GM12878 (cell line): ENCODE data around the gene ITGA8. TPM values are rescaled to one million over a fixed set of nuclear protein-coding genes. Genes with fewer than 3 reads are reported as not detected.
"Not testable (repeated sequence)": the region's sequence is repeated elsewhere in the genome, so short reads cannot be mapped to it uniquely, and the experiment has no call there.

Experiments used
- ATAC-seq: fragments of 200-7000 bp; cut with Tn5 transposase; 3 replicates; pipeline ENCODE4 v1.9.1; 2020; ENCODE audit warnings: mild to moderate bottlenecking, moderate library complexity
- BruUV-seq: library from RNA; stranded (reverse); fragments of 400-500 nt; replicated peaks from 2 replicates; lab custom pipeline; 2021; lab: Mats Ljungman, UMichigan
- CTCF ChIA-PET: fragments of 300-600 bp; sonication (Branson Sonifier 250); formaldehyde crosslinking; extraction: SDS; loops from one replicate; lab custom pipeline; 2021; ENCODE audit warnings: inconsistent platforms; lab: Yijun Ruan, JAX
- POLR2A ChIA-PET: fragments of 350-600 bp; formaldehyde crosslinking; extraction: SDS; loops from one replicate; lab custom pipeline; 2021; ENCODE audit warnings: inconsistent platforms; lab: Charles Lee
- RAD21 ChIA-PET: fragments of 300-600 bp; sonication (Branson Sonifier 250); formaldehyde crosslinking; loops from one replicate; lab custom pipeline; 2023; ENCODE audit warnings: antibody characterized with exemption; ENCODE audit not compliant: unreplicated experiment; lab: Charles Lee
- SMC1A ChIA-PET: fragments of 300-600 bp; sonication (Branson Sonifier 250); formaldehyde crosslinking; loops from one replicate; lab custom pipeline; 2023; ENCODE audit not compliant: unreplicated experiment, uncharacterized antibody; lab: Charles Lee
- DNase-seq: peaks from one replicate; pipeline ENCODE4 v3.0.0-alpha.2; 2011; ENCODE audit warnings: low read depth, low spot score
- FAIRE-seq: peaks from 3 replicates; lab custom pipeline; 2011; peaks lifted over from hg19 to GRCh38; lab: Jason Lieb, UNC
- H2AFZ ChIP-seq: 2 replicates; pipeline ENCODE4 v1.6.0; 2011; ENCODE audit warnings: low read depth, low read length, control low read depth; ENCODE audit not compliant: control insufficient read depth
- H3K27ac ChIP-seq: 2 replicates; pipeline ENCODE4 v1.5.1; 2011; ENCODE audit warnings: control low read depth; ENCODE audit not compliant: control insufficient read depth, insufficient read depth
- H3K27me3 ChIP-seq, 2 experiments: replicated peaks in 1 of 2; 2 replicates each; pipeline versions ENCODE4 v1.6.0 to v1.6.1; 2011; ENCODE audit warnings: low read length in 1 of 2; ENCODE audit not compliant: control insufficient read depth in 2 of 2, insufficient read depth in 2 of 2
- H3K36me3 ChIP-seq, 2 experiments: 2 replicates each; pipeline ENCODE4 v1.5.1; 2011; ENCODE audit warnings: low read length in 1 of 2; ENCODE audit not compliant: control insufficient read depth in 2 of 2, insufficient read depth in 2 of 2
- H3K4me1 ChIP-seq: 2 replicates; pipeline ENCODE4 v1.6.1; 2011; ENCODE audit warnings: mild to moderate bottlenecking, low read length, moderate library complexity, mixed read lengths; ENCODE audit not compliant: control insufficient read depth, insufficient read depth
- H3K4me2 ChIP-seq: 2 replicates; pipeline ENCODE4 v1.6.0; 2011; ENCODE audit warnings: control low read depth; ENCODE audit not compliant: control insufficient read depth, insufficient read depth
- H3K4me3 ChIP-seq: fragments of 200-600 bp; sonication (generic); 2 replicates; pipeline ENCODE4 v1.5.1; 2016
- H3K79me2 ChIP-seq: 2 replicates; pipeline ENCODE4 v1.6.0; 2011; ENCODE audit warnings: low read length; ENCODE audit not compliant: control insufficient read depth, insufficient read depth
- H3K9ac ChIP-seq: 2 replicates; pipeline ENCODE4 v1.8.0; 2011; ENCODE audit warnings: low read length, control low read depth, mixed read lengths; ENCODE audit not compliant: control insufficient read depth, insufficient read depth
- H3K9me3 ChIP-seq: replicated peaks from 3 replicates; pipeline ENCODE4 v1.5.1; 2011; ENCODE audit warnings: mild to moderate bottlenecking, low read length; ENCODE audit not compliant: control insufficient read depth, insufficient read depth
- H4K20me1 ChIP-seq: 2 replicates; pipeline ENCODE4 v1.6.0; 2011; ENCODE audit not compliant: control insufficient read depth, insufficient read depth
- DPF2 ChIP-seq: fragments of 450-650 bp; IDR thresholded peaks from 2 replicates; pipeline ENCODE4 v1.6.1; 2017; ENCODE audit warnings: mild to moderate bottlenecking
- ETV6 ChIP-seq, 2 experiments: fragments of 450-650 bp in 1 of 2; IDR thresholded peaks in 1 of 2; conservative IDR thresholded peaks in 1 of 2; 2 replicates each; pipeline ENCODE4 v1.6.1; 2014; ENCODE audit warnings: antibody characterized with exemption in 1 of 2, borderline replicate concordance in 1 of 2, low read depth in 1 of 2, mild to moderate bottlenecking in 1 of 2, moderate library complexity in 1 of 2
- IKZF2 ChIP-seq, 2 experiments: fragments of 450-650 bp; IDR thresholded peaks; 2 replicates each; pipeline ENCODE4 v1.6.1; 2017; ENCODE audit warnings: mild to moderate bottlenecking in 2 of 2, moderate library complexity in 2 of 2
- MEF2A ChIP-seq: IDR thresholded peaks from 2 replicates; pipeline ENCODE4 v1.6.1; 2011; ENCODE audit warnings: low read depth, mild to moderate bottlenecking, low read length, moderate library complexity; ENCODE audit not compliant: insufficient read depth
- MTA3 ChIP-seq: IDR thresholded peaks from 2 replicates; pipeline ENCODE4 v1.6.1; 2012; ENCODE audit warnings: low read length, inconsistent platforms, borderline replicate concordance
- SP1 ChIP-seq: IDR thresholded peaks from one replicate; pipeline ENCODE4 v1.6.1; 2011; ENCODE audit warnings: low read depth, low read length
- YBX1 ChIP-seq: fragments of 450-650 bp; IDR thresholded peaks from 2 replicates; pipeline ENCODE4 v1.6.1; 2016; ENCODE audit warnings: antibody characterized with exemption
- WGBS: methylation state at CpG from one replicate; pipeline ENCODE4 v1.1.6; 2016; ENCODE audit warnings: low lambda C conversion rate; ENCODE audit not compliant: insufficient replicate concordance, insufficient coverage; ENCODE audit errors: missing lambda C conversion rate; 5-methylcytosine and 5-hydroxymethylcytosine counted together
- in situ Hi-C: fragments of 300-500 bp; cut with MboI; formaldehyde crosslinking; loops from 9 replicates; pipeline ENCODE4 v1.14.3; 2018; ENCODE audit warnings: mixed read lengths
- intact Hi-C: fragments of 100-400 bp; cut with micrococcal nuclease; formaldehyde crosslinking; loops from one replicate; pipeline ENCODE4 v1.14.2; 2022; ENCODE audit not compliant: unreplicated experiment
- polyA plus RNA-seq, 11 experiments: library from polyadenylated mRNA; depleted of rRNA in 4 of 11; unstranded in 6 of 11; stranded (reverse) in 5 of 11; fragments of >200 nt; fragmentation: Nextera tagmentation in 4 of 11; fragmentation: Illumina TruSeq in 1 of 11; extraction: Ambion mirVana in 4 of 11; extraction: Trizol in 1 of 11; gene quantifications; 1 replicate in 1 of 11; 2 replicates in 10 of 11; pipeline versions ENCODE4 v1.2.1 to v1.2.3, GENCODE V29; 2011 to 2016; ENCODE audit warnings: inconsistent platforms in 2 of 11, missing spikeins in 2 of 11, low read depth in 1 of 11
- total RNA-seq, 4 experiments: library from RNA; depleted of rRNA in 3 of 4; stranded (reverse); fragments of >200 nt in 3 of 4; fragmentation: Illumina TruSeq in 1 of 4; extraction: Trizol in 1 of 4; gene quantifications; 2 replicates each; pipeline versions ENCODE4 v1.2.1 to v1.2.3, GENCODE V29; 2013 to 2021
- TF ChIP-seq, protein P1 (sequence below): fragments of 450-650 bp; formaldehyde crosslinking; IDR thresholded peaks from 2 replicates; pipeline ENCODE4 v1.4.0; 2022; ENCODE audit warnings: mild to moderate bottlenecking, moderate library complexity
- TF ChIP-seq, protein P2 (sequence below): fragments of 150-350 bp; IDR thresholded peaks from 2 replicates; pipeline ENCODE4 v1.6.1; 2014; ENCODE audit warnings: mild to moderate bottlenecking, low read depth, low read length
- TF ChIP-seq, protein P3 (sequence below): fragments of 450-650 bp; IDR thresholded peaks from 2 replicates; pipeline ENCODE4 v1.6.1; 2017; ENCODE audit warnings: low read depth, mild to moderate bottlenecking, moderate library complexity

ITGA8 gene
- total and polyA plus RNA-seq, 10 of the 15 experiments (the other 5 are each of a cell fraction or from before 2014, with no cell fraction given), result 0.03 TPM; not detected in 9

DNA sequence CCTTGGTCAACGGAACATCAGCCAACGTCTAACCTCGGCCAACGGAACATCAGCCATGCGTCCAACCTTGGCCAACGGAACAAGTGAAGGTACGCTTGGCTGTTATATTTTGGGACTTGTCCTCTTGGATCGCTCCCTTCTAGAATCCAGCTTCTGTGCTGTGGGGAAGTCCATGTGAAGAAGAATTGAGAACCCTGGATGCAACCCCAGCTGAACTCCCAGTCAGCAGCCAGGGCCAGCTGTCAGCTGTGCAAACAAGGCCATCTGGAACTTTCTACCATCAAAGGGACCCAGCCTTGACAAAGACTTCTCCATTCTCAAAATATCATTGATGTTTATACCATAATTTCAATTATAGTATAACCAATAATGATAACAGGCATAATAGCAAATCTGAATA, 43.3 kb upstream of the ITGA8 start:
- H3K79me2 ChIP-seq, result no peaks in the 10 kb centered on the region
- ChIA-PET SMC1A (no interaction called here), CTCF (no interaction called here), POLR2A (no interaction called here), RAD21 (no interaction called here)
- BruUV-seq, result no TSS peak
- in situ Hi-C loops, result no loop called here
- WGBS, result 93% methylated on average over 8 of the region's 8 CpGs
- no peak overlapping the region for H2AFZ ChIP-seq
- intact Hi-C loops, result no loop called here
- H3K36me3 ChIP-seq, result no peaks in the 10 kb centered on the region
- H3K4me2 ChIP-seq, result no peak overlapping the region
- H3K9ac ChIP-seq, result no peak overlapping the region
- FAIRE-seq (no peak), ATAC-seq (no peak), DNase-seq (no peak)
- no peaks in the 10 kb centered on the region for H3K4me1 ChIP-seq
- no peak for TF ChIP-seq IKZF2 (IDR thresholded peaks at IDR 0.05)
- no peak for TF ChIP-seq SP1
- no peak for TF ChIP-seq DPF2
- TF ChIP-seq, protein P1, sequence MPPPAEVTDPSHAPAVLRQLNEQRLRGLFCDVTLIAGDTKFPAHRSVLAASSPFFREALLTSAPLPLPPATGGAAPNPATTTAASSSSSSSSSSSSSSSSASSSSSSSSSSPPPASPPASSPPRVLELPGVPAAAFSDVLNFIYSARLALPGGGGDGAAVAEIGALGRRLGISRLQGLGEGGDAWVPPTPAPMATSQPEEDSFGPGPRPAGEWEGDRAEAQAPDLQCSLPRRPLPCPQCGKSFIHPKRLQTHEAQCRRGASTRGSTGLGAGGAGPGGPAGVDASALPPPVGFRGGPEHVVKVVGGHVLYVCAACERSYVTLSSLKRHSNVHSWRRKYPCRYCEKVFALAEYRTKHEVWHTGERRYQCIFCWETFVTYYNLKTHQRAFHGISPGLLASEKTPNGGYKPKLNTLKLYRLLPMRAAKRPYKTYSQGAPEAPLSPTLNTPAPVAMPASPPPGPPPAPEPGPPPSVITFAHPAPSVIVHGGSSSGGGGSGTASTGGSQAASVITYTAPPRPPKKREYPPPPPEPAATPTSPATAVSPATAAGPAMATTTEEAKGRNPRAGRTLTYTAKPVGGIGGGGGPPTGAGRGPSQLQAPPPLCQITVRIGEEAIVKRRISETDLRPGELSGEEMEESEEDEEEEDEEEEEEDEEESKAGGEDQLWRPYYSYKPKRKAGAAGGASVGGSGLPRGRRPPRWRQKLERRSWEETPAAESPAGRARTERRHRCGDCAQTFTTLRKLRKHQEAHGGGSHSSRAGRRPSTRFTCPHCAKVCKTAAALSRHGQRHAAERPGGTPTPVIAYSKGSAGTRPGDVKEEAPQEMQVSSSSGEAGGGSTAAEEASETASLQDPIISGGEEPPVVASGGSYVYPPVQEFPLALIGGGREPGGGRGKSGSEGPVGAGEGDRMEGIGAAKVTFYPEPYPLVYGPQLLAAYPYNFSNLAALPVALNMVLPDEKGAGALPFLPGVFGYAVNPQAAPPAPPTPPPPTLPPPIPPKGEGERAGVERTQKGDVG (CRISPR knock-in tag), result no peak
- TF ChIP-seq ETV6 (conservative IDR thresholded peaks at IDR 0.05 in 1 of 2, IDR thresholded peaks at IDR 0.05 in 1 of 2; ENCODE audit: borderline replicate concordance in 1 of 2, low read depth in 1 of 2), result no peak
- no peak for TF ChIP-seq MEF2A
- TF ChIP-seq, protein P2, sequence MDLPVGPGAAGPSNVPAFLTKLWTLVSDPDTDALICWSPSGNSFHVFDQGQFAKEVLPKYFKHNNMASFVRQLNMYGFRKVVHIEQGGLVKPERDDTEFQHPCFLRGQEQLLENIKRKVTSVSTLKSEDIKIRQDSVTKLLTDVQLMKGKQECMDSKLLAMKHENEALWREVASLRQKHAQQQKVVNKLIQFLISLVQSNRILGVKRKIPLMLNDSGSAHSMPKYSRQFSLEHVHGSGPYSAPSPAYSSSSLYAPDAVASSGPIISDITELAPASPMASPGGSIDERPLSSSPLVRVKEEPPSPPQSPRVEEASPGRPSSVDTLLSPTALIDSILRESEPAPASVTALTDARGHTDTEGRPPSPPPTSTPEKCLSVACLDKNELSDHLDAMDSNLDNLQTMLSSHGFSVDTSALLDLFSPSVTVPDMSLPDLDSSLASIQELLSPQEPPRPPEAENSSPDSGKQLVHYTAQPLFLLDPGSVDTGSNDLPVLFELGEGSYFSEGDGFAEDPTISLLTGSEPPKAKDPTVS, result no peak
- TF ChIP-seq, protein P3, sequence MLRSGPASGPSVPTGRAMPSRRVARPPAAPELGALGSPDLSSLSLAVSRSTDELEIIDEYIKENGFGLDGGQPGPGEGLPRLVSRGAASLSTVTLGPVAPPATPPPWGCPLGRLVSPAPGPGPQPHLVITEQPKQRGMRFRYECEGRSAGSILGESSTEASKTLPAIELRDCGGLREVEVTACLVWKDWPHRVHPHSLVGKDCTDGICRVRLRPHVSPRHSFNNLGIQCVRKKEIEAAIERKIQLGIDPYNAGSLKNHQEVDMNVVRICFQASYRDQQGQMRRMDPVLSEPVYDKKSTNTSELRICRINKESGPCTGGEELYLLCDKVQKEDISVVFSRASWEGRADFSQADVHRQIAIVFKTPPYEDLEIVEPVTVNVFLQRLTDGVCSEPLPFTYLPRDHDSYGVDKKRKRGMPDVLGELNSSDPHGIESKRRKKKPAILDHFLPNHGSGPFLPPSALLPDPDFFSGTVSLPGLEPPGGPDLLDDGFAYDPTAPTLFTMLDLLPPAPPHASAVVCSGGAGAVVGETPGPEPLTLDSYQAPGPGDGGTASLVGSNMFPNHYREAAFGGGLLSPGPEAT, result no peak
- TF ChIP-seq MTA3, result no peak
- no peak for TF ChIP-seq YBX1
- H3K27me3 ChIP-seq, result no peaks in the 10 kb centered on the region; a peak in 1 of 4 replicates
- H3K9me3 ChIP-seq, result no peaks in the 10 kb centered on the region
- no peaks in the 10 kb centered on the region for H4K20me1 ChIP-seq
- no peak overlapping the region for H3K4me3 ChIP-seq
- H3K27ac ChIP-seq, result no peak overlapping the region

DNA sequence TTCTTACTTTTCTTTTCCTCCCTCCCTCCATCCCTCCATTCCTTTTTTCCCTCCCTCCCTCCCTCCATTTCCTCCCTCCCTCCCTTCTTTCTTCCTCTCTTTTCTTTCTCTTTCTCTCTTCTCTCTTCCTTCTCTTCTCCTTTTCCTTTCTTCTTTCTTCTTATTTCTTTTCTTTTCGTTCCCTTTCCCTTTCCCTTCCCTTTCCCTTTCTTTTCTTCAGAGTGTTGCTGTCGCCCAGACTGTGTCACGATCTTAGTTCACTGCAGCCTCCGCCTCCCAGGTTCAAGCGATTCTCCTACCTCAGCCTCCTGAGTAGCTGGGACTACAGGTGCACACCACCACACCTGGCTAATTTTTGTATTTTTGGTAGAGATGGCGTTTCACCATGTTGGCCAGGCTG, 42.5 kb upstream of the ITGA8 start:
- H2AFZ ChIP-seq, H3K79me2 ChIP-seq, H3K27ac ChIP-seq, H4K20me1 ChIP-seq, FAIRE-seq, in situ Hi-C loops, SMC1A ChIA-PET, intact Hi-C loops, RAD21 ChIA-PET, H3K9ac ChIP-seq, H3K4me2 ChIP-seq, DNase-seq, H3K27me3 ChIP-seq, H3K9me3 ChIP-seq, BruUV-seq, H3K4me1 ChIP-seq, ATAC-seq, H3K4me3 ChIP-seq, POLR2A ChIA-PET, CTCF ChIA-PET, H3K36me3 ChIP-seq: not testable (repeated sequence)
- 53% methylated on average over 6 of the region's 6 CpGs for WGBS
